GM12878 (cell line): ENCODE measurements around the gene CSTPP1.

Experiments used
- ASH2L ChIP-seq: fragments of 300-600, 200-600 bp; sonication (generic); IDR thresholded peaks from 2 replicates; pipeline ENCODE4 v1.6.1; 2017; ENCODE audit warnings: low read depth, mild to moderate bottlenecking, borderline replicate concordance
- CEBPB ChIP-seq, 2 experiments: fragments of 150-350 bp in 1 of 2; IDR thresholded peaks; 2 replicates each; pipeline ENCODE4 v1.6.1; 2012 to 2014; ENCODE audit warnings: low read depth in 2 of 2, low read length in 2 of 2, borderline replicate concordance in 1 of 2, inconsistent platforms in 1 of 2
- CHD1 ChIP-seq: IDR thresholded peaks from 2 replicates; pipeline ENCODE4 v1.6.1; 2012; ENCODE audit warnings: low read depth, low read length, improper control_type of control experiment
- EZH2 ChIP-seq: IDR thresholded peaks from 2 replicates; pipeline ENCODE4 v1.6.1; 2012; ENCODE audit warnings: low read depth, mild to moderate bottlenecking, control low read depth, inconsistent platforms, low read length, borderline replicate concordance; ENCODE audit not compliant: control insufficient read depth
- FOXM1 ChIP-seq: IDR thresholded peaks from 2 replicates; pipeline ENCODE4 v1.6.1; 2012; ENCODE audit warnings: low read depth, mild to moderate bottlenecking, inconsistent platforms, low read length, moderate library complexity
- NFIC ChIP-seq: IDR thresholded peaks from 2 replicates; pipeline ENCODE4 v1.6.1; 2012; ENCODE audit warnings: low read depth, mild to moderate bottlenecking, inconsistent platforms, low read length, moderate library complexity
- NFYA ChIP-seq: IDR thresholded peaks from 2 replicates; pipeline ENCODE4 v1.6.1; 2011; ENCODE audit warnings: low read depth, mild to moderate bottlenecking, low read length, improper control_type of control experiment, borderline replicate concordance
- PAX8 ChIP-seq: fragments of 450-650 bp; IDR thresholded peaks from 2 replicates; pipeline ENCODE4 v1.6.1; 2017; ENCODE audit warnings: mild to moderate bottlenecking, moderate library complexity
- POLR2A ChIP-seq: IDR thresholded peaks from 2 replicates; pipeline ENCODE4 v1.6.1; 2011; ENCODE audit warnings: low read depth, mild to moderate bottlenecking, low read length
- POLR2AphosphoS5 ChIP-seq: IDR thresholded peaks from 2 replicates; pipeline ENCODE4 v1.6.1; 2011; ENCODE audit warnings: mild to moderate bottlenecking, low read length, inconsistent platforms
- SMC3 ChIP-seq: IDR thresholded peaks from 2 replicates; pipeline ENCODE4 v1.6.1; 2011; ENCODE audit warnings: low read length, improper control_type of control experiment, borderline replicate concordance
- SP1 ChIP-seq: IDR thresholded peaks from one replicate; pipeline ENCODE4 v1.6.1; 2011; ENCODE audit warnings: low read depth, low read length
- TF ChIP-seq, protein P1 (sequence below), 3 experiments: IDR thresholded peaks in 2 of 3; conservative IDR thresholded peaks in 1 of 3; 2 replicates each; pipeline ENCODE4 v1.5.1; 2011; ENCODE audit warnings: low read depth in 3 of 3, low read length in 3 of 3, mild to moderate bottlenecking in 3 of 3, control low read depth in 2 of 3, moderate library complexity in 2 of 3, inconsistent platforms in 1 of 3, mixed read lengths in 1 of 3; ENCODE audit not compliant: control insufficient read depth in 2 of 3, insufficient read depth in 1 of 3; ENCODE audit errors: extremely low read depth in 1 of 3

GRCh38 chr11:47087801-47088200 lies 151.2 kb downstream of the CSTPP1 start:
- TF ChIP-seq SP1 (no peak), ASH2L (no peak), PAX8 (no peak), NFIC (no peak), POLR2AphosphoS5 (no peak), NFYA (no peak), CHD1 (no peak), EZH2 (no peak), CEBPB (IDR thresholded peaks at IDR 0.05; ENCODE audit: borderline replicate concordance in 1 of 2, low read depth in 2 of 2, low read length in 2 of 2) (no peak), SMC3 (no peak), FOXM1 (no peak), POLR2A (no peak)
- TF ChIP-seq, protein P1, sequence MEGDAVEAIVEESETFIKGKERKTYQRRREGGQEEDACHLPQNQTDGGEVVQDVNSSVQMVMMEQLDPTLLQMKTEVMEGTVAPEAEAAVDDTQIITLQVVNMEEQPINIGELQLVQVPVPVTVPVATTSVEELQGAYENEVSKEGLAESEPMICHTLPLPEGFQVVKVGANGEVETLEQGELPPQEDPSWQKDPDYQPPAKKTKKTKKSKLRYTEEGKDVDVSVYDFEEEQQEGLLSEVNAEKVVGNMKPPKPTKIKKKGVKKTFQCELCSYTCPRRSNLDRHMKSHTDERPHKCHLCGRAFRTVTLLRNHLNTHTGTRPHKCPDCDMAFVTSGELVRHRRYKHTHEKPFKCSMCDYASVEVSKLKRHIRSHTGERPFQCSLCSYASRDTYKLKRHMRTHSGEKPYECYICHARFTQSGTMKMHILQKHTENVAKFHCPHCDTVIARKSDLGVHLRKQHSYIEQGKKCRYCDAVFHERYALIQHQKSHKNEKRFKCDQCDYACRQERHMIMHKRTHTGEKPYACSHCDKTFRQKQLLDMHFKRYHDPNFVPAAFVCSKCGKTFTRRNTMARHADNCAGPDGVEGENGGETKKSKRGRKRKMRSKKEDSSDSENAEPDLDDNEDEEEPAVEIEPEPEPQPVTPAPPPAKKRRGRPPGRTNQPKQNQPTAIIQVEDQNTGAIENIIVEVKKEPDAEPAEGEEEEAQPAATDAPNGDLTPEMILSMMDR (IDR thresholded peaks at IDR 0.05 in 2 of 3, conservative IDR thresholded peaks at IDR 0.05 in 1 of 3; ENCODE audit: control insufficient read depth in 2 of 3, extremely low read depth in 1 of 3, insufficient read depth in 1 of 3, low read depth in 3 of 3, low read length in 3 of 3) = no peak
